DND-41 (cell line): ENCODE data around the gene ASIP.

Experiments
- ATAC-seq: fragments of 200-7000 bp; cut with Tn5 transposase; 3 replicates; pipeline ENCODE4 v1.9.1; 2021; ENCODE audit warnings: low read depth; ENCODE audit not compliant: insufficient read depth
- DNase-seq: peaks from one replicate; pipeline ENCODE4 v3.0.0-alpha.2; 2020
- H2AFZ ChIP-seq: 2 replicates; pipeline ENCODE4 v1.6.0; 2012; ENCODE audit warnings: low read depth, low read length
- H3K27ac ChIP-seq: 2 replicates; pipeline ENCODE4 v1.5.1; 2012; ENCODE audit warnings: low read length, inconsistent platforms
- H3K27me3 ChIP-seq: fragments of 200-600 bp; sonication (generic); 2 replicates; pipeline ENCODE4 v1.6.0; 2012; ENCODE audit warnings: low read length, mild to moderate bottlenecking, inconsistent platforms; ENCODE audit not compliant: insufficient read depth, poor library complexity
- H3K36me3 ChIP-seq: 2 replicates; pipeline ENCODE4 v1.5.1; 2012; ENCODE audit warnings: low read length, inconsistent platforms; ENCODE audit not compliant: insufficient read depth
- H3K4me1 ChIP-seq: 2 replicates; pipeline ENCODE4 v1.5.1; 2012; ENCODE audit warnings: mild to moderate bottlenecking, low read length; ENCODE audit not compliant: insufficient read depth
- H3K4me2 ChIP-seq: 2 replicates; pipeline ENCODE4 v1.6.0; 2012; ENCODE audit warnings: mild to moderate bottlenecking, moderate library complexity, low read length, inconsistent platforms; ENCODE audit not compliant: insufficient read depth
- H3K4me3 ChIP-seq, 2 experiments: fragments of 200-600 bp in 1 of 2; shearing (Covaris generic) in 1 of 2; 2 replicates each; pipeline ENCODE4 v1.5.1; 2012 to 2016; ENCODE audit warnings: inconsistent platforms in 2 of 2, low read length in 2 of 2, mild to moderate bottlenecking in 2 of 2, low read depth in 1 of 2, moderate library complexity in 1 of 2
- H3K79me2 ChIP-seq: 2 replicates; pipeline ENCODE4 v1.6.0; 2012; ENCODE audit warnings: low read length, inconsistent platforms; ENCODE audit not compliant: insufficient read depth
- H3K9ac ChIP-seq: 2 replicates; pipeline ENCODE4 v1.6.0; 2012; ENCODE audit warnings: low read depth, mild to moderate bottlenecking, inconsistent platforms, low read length, moderate library complexity
- H3K9me3 ChIP-seq: 2 replicates; pipeline ENCODE4 v1.5.1; 2012; ENCODE audit warnings: low read length, moderate library complexity, mild to moderate bottlenecking, inconsistent platforms; ENCODE audit not compliant: insufficient read depth, severe bottlenecking
- H4K20me1 ChIP-seq: 2 replicates; pipeline ENCODE4 v1.6.0; 2012; ENCODE audit warnings: low read length; ENCODE audit not compliant: insufficient read depth
- EZH2 ChIP-seq: IDR thresholded peaks from 3 replicates; pipeline ENCODE4 v1.6.1; 2012; ENCODE audit warnings: borderline replicate concordance, low read depth, mild to moderate bottlenecking, moderate library complexity, low read length, inconsistent platforms; ENCODE audit not compliant: severe bottlenecking
- TF ChIP-seq, protein P1 (sequence below): IDR thresholded peaks from 2 replicates; pipeline ENCODE4 v1.5.1; 2012; ENCODE audit warnings: borderline replicate concordance, low read length, moderate library complexity, mild to moderate bottlenecking; ENCODE audit not compliant: poor library complexity, severe bottlenecking; ENCODE audit errors: extremely low read depth

The ASIP gene

DNA sequence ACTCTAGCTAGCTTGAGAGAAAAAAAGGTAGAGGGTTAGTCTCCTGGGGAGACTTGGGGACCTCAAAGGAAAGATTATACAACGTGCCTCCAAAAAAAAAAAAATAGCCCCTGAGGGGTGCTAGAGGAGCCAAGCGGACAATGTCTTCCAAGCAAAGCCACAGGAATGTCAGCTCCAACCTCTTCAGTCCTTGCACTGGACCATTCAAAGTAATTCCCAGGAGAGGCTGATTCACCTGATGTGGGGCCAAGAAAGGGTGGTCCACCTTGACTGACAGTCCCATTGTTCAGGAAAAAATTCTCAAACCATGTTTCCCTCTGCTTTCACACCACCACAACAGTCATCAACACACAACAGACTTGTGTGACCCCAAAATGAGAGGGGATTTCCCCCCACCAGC is 30.7 kb downstream of the ASIP start:
- TF ChIP-seq, protein P1, sequence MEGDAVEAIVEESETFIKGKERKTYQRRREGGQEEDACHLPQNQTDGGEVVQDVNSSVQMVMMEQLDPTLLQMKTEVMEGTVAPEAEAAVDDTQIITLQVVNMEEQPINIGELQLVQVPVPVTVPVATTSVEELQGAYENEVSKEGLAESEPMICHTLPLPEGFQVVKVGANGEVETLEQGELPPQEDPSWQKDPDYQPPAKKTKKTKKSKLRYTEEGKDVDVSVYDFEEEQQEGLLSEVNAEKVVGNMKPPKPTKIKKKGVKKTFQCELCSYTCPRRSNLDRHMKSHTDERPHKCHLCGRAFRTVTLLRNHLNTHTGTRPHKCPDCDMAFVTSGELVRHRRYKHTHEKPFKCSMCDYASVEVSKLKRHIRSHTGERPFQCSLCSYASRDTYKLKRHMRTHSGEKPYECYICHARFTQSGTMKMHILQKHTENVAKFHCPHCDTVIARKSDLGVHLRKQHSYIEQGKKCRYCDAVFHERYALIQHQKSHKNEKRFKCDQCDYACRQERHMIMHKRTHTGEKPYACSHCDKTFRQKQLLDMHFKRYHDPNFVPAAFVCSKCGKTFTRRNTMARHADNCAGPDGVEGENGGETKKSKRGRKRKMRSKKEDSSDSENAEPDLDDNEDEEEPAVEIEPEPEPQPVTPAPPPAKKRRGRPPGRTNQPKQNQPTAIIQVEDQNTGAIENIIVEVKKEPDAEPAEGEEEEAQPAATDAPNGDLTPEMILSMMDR = no peak
- Histone ChIP-seq H2AFZ (no peak overlapping the region), H3K79me2 (no peaks in the 10 kb centered on the region), H3K9me3 (no peaks in the 10 kb centered on the region), H3K9ac (no peak overlapping the region), H3K4me1 (no peaks in the 10 kb centered on the region), H3K4me3 (no peak overlapping the region), H3K36me3 (peaks cover 36% of the 10 kb centered on the region), H4K20me1 (no peaks in the 10 kb centered on the region), H3K4me2 (no peak overlapping the region), H3K27me3 (no peaks in the 10 kb centered on the region), H3K27ac (no peak overlapping the region)
- DNase-seq = no peak
- no peak for ATAC-seq

DNA sequence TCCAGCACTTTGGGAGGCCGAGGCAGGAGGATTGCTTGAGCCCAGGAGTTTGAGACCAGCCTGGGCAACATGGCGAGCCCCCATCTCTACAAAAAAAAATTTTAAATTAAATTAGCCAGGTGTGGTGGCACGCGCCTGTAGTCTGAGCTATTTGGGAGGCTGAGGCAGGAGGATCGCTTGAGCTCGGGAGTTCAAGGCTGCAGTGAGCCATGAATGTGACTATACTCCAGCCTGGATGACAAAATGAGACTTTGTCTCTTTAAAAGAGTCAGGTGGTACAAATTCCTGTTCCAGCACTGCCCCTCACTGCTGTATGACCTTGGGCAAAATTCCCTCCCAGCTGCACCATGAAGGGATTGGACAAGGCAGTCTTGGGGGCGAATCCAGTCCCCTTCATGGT is 33.5 kb downstream of the ASIP start:
- Histone ChIP-seq H3K79me2 (no peaks in the 10 kb centered on the region), H4K20me1 (no peaks in the 10 kb centered on the region), H3K36me3 (peaks cover 57% of the 10 kb centered on the region), H3K4me2 (no peak overlapping the region), H3K27me3 (no peaks in the 10 kb centered on the region), H3K4me3 (no peak overlapping the region), H3K9ac (no peak overlapping the region), H3K27ac (no peak overlapping the region), H2AFZ (no peak overlapping the region), H3K9me3 (no peaks in the 10 kb centered on the region), H3K4me1 (no peaks in the 10 kb centered on the region)
- TF ChIP-seq EZH2 = no peak
- TF ChIP-seq, protein P1 = no peak
- ATAC-seq (no peak), DNase-seq (no peak)

DNA sequence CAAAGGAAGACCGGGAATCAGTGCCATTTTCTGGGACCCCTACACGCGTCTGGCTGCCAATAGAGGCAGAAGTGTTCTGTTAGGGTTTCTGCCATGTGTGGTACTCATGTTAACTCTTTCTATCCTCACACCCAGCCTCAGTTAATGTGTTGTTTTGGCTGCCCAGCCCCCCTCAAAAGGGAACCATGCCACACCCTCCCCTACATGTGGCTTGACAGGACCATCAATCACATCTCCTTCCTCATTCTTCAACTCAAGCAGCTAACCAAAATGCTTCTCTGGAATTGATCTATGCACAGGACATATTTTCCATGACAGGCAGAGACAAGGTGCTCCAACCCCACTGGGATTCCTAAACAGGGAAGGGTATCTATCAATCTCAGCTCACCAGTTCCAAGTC is 40.0 kb downstream of the ASIP start:
- TF ChIP-seq, protein P1 = no peak
- DNase-seq = no peak

DNA sequence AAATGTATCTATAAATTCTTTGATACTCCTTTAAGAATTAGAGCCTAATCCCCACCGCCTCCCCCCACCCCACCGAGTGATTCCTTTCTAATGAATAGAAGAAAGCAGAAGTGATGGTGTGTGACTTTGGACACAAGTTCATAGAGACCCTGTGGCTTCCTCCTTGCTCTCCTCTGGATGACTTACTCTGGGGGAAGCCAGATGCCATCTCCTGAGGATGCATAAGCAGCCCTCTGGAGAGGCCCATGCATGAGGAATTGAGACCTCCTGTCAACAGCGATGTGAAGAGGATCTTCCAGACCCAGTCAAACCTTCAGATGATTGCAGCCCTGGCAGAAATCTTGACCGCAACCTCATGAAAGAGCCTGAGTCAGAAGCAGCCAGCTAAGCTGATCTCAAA is 40.8 kb downstream of the ASIP start:
- Histone ChIP-seq H3K4me1 (no peaks in the 10 kb centered on the region), H3K9ac (no peak overlapping the region), H3K9me3 (no peaks in the 10 kb centered on the region), H3K36me3 (peaks cover 92% of the 10 kb centered on the region), H3K27me3 (no peaks in the 10 kb centered on the region), H4K20me1 (0 out of 2 replicates have a peak, but pooled peaks cover 5% of the 10 kb centered on the region), H3K4me3 (no peak overlapping the region), H3K79me2 (no peaks in the 10 kb centered on the region), H3K27ac (no peak overlapping the region), H3K4me2 (no peak overlapping the region), H2AFZ (no peak overlapping the region)
- TF ChIP-seq, protein P1 = no peak
- no peak for TF ChIP-seq EZH2
- DNase-seq = no peak
- ATAC-seq = no peak

More for the DNA sequence above, 40.0 kb downstream of the ASIP start:
- Histone ChIP-seq H3K4me1 (no peaks in the 10 kb centered on the region), H3K36me3 (peaks cover 92% of the 10 kb centered on the region), H3K4me2 (no peak overlapping the region), H3K9ac (no peak overlapping the region), H3K27ac (no peak overlapping the region), H3K27me3 (no peaks in the 10 kb centered on the region), H4K20me1 (0 out of 2 replicates have a peak, but pooled peaks cover 3% of the 10 kb centered on the region), H3K79me2 (no peaks in the 10 kb centered on the region), H2AFZ (no peak overlapping the region), H3K9me3 (no peaks in the 10 kb centered on the region), H3K4me3 (no peak overlapping the region)
- no peak for ATAC-seq
